ENCODE results near the gene KARS1.

- TF ChIP-seq CTCF (IDR thresholded peaks at IDR 0.05) (no peak), POLR2A (IDR thresholded peaks at IDR 0.05) (no peak)
Measured at GRCh38 chr16:75589306-75589705, 58.2 kb downstream of the KARS1 start.

All from heart left ventricle (tissue), 13 donors.